ENCODE measurements around the gene DYNC2I2.

Gene DYNC2I2

DNA sequence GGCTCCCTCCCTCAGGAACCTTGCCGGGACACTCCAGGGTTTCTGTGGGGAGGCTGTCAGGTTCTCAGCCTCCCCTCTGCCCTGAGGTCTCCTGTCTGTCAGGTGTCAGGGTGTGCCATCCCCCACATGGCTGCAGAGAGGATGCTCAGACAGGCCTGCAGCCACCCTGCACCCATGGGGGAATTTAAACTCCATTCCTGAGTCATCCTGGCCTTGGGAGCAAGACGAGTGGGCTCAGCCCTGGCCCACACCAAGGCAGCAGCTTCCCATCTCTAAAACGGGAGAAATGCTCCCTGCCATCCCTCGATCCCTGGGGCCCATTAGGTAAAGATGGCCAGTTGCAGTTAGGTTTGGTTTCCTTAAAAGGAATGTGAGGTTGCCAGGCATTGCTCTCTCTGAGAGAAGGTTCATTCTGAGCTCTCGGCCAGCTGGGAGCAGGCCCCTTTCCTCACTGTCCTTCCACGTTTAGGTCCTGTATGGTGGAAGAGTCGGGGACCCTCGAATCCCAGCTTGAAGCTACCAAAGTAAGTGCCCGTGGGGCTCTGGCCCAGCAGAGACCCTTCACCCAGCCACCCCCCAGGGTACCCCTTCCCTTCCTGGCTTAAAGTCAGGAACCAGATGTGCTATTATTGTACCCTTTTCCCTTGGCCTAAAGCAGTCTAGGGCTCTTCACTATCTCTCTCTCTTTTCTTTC is 26.6 kb downstream of the DYNC2I2 start:
- Histone ChIP-seq H3K36me3 (ENCODE audit: control insufficient read depth, insufficient read depth, low read length) (peaks cover 79% of the 10 kb centered on the region), H3K4me3 (ENCODE audit: low read length) (no peak overlapping the region), H3K27ac (ENCODE audit: low read depth, low read length) (no peak overlapping the region), H3K9ac (ENCODE audit: low read length) (no peak overlapping the region), H3K4me1 (ENCODE audit: control insufficient read depth, insufficient read depth, low read length) (peaks cover 8% of the 10 kb centered on the region), H3K27me3 (ENCODE audit: control insufficient read depth, insufficient read depth, low read length) (no peaks in the 10 kb centered on the region)

DNA sequence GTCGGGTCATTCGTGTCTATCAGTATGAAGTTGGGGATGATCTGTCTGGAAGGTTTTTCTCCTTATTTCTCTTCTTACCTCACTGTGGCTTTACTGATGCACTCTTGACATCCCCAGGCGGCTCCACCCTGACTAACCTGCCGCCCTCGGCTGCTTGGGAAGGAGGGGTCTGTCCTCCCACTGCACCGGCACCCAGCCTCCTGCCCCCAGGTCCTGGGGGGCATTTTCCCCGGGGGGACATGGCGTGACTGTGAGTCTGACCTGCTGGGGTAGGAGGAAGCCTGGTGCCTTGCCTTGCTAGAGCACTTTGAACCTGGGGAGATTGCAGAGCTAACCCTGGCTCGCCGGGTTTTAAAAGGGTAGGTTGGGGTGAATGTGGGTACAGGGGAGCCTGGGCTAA is 27.5 kb downstream of the DYNC2I2 start:
- Histone ChIP-seq H3K27me3 (ENCODE audit: control insufficient read depth, insufficient read depth, low read length) (no peaks in the 10 kb centered on the region), H3K4me1 (ENCODE audit: control insufficient read depth, insufficient read depth, low read length) (peaks cover 4% of the 10 kb centered on the region), H3K4me3 (ENCODE audit: low read length) (no peak overlapping the region), H3K27ac (ENCODE audit: low read depth, low read length) (no peak overlapping the region), H3K9ac (ENCODE audit: low read length) (no peak overlapping the region), H3K36me3 (ENCODE audit: control insufficient read depth, insufficient read depth, low read length) (peaks cover 88% of the 10 kb centered on the region)

DNA sequence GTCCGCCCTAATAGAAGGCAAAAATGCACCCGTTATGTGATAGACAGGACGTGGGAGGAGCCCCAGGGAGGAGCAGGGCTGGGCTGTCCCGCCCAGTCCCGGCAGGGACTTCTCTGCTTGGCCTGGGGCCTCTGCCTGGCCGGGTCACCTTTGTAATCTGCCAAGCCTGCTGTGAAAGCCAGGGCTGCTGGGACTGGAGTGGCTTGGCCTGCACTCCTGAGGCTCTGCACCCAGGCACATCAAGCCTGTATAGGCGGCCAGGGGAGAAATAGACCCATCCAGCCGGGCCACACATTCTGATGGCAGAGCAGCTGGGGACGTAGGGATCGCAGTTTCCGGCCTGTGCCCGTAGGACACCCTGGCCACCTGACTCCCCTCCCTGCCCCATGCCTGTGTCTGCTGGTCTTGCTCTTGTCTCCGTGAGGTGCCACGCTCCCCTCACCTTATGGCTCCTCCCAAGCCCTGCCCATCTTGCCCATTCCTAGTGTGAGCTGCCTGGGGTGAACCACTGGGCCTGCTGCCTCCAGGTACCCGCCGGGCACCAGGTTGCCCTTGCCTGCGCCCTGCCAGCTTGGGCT is 28.1 kb downstream of the DYNC2I2 start:
- Histone ChIP-seq H3K9ac (ENCODE audit: low read length) (no peak overlapping the region), H3K27ac (ENCODE audit: low read depth, low read length) (no peak overlapping the region), H3K36me3 (ENCODE audit: control insufficient read depth, insufficient read depth, low read length) (peaks cover 85% of the 10 kb centered on the region), H3K4me1 (ENCODE audit: control insufficient read depth, insufficient read depth, low read length) (peaks cover 4% of the 10 kb centered on the region), H3K27me3 (ENCODE audit: control insufficient read depth, insufficient read depth, low read length) (no peaks in the 10 kb centered on the region), H3K4me3 (ENCODE audit: low read length) (no peak overlapping the region)

DNA sequence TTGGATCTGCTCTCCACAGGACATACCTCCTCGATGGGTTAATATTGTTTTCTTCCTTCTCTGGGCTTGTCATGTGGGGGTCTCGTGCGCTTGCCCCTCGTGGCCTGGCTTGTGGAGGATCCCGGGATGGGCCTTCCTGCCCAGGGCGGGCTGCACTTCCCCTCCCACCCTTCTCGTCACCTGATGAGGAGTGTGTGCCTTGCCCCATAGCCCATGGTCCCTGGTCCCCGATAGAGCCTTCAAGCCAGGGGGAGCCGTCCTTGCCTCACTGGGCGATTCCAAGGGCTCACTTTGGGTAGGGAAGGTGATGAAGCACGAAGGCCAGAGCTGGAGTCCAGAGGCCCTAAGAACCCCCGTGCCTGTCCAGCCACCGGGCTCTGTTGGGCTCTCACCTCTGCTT is 28.7 kb downstream of the DYNC2I2 start:
- no peak overlapping the region for H3K9ac ChIP-seq (ENCODE audit: low read length)
- no peaks in the 10 kb centered on the region for H3K27me3 ChIP-seq (ENCODE audit: control insufficient read depth, insufficient read depth, low read length)
- peaks cover 4% of the 10 kb centered on the region for H3K4me1 ChIP-seq (ENCODE audit: control insufficient read depth, insufficient read depth, low read length)
- H3K36me3 ChIP-seq (ENCODE audit: control insufficient read depth, insufficient read depth, low read length): peaks cover 79% of the 10 kb centered on the region
- H3K27ac ChIP-seq (ENCODE audit: low read depth, low read length): peak overlapping the region; percentile 24
- no peak overlapping the region for H3K4me3 ChIP-seq (ENCODE audit: low read length)

DNA sequence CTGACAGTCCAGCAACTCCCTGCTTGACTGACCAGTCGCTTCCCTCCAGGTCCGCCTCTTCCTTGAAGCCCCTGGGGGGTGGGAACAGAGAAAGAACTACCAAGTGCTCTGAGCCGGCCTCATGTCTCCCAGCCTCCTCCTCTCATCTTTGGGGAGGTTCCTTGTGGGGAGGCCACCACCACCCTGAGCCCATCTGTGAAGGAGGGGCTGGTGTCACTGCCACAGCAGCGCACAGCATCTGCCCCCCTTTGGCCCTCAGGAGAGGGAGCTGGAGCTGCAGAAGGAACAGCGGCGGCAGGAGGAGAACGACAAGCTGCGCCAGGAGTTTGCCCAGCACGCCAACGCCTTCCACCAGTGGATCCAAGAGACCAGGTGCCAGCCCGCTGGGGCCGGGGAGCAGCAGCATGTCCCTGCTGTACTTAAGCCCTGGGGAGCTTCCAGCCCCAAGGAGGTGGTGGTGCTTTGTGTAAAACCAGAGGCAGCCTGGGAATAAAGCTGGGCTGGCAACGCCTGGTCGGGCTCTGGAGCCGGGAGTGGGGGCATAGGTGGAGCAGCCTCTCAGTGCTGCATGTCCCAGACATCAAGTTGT is 29.4 kb downstream of the DYNC2I2 start:
- Histone ChIP-seq H3K4me3 (ENCODE audit: low read length) (no peak overlapping the region), H3K9ac (ENCODE audit: low read length) (no peak overlapping the region), H3K4me1 (ENCODE audit: control insufficient read depth, insufficient read depth, low read length) (peaks cover 4% of the 10 kb centered on the region), H3K27me3 (ENCODE audit: control insufficient read depth, insufficient read depth, low read length) (no peaks in the 10 kb centered on the region), H3K27ac (ENCODE audit: low read depth, low read length) (no peak overlapping the region), H3K36me3 (ENCODE audit: control insufficient read depth, insufficient read depth, low read length) (peaks cover 72% of the 10 kb centered on the region)

DNA sequence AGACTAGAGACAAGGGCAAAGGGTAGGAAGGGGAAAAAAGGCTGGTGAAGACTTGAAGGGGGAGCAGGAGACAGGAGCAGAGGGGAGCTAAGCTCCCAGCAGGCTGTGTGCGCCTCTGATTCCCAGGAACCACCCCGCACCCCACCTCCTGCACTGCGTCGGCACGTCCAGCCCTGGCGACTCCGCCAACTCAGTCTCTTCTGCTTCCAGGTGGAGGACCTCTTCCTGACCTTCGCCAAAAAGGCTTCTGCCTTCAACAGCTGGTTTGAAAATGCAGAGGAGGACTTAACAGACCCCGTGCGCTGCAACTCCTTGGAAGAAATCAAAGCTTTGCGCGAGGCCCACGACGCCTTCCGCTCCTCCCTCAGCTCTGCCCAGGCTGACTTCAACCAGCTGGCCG is 30.5 kb downstream of the DYNC2I2 start:
- Histone ChIP-seq H3K9ac (ENCODE audit: low read length) (no peak overlapping the region), H3K36me3 (ENCODE audit: control insufficient read depth, insufficient read depth, low read length) (peaks cover 69% of the 10 kb centered on the region), H3K27ac (ENCODE audit: low read depth, low read length) (no peak overlapping the region), H3K27me3 (ENCODE audit: control insufficient read depth, insufficient read depth, low read length) (no peaks in the 10 kb centered on the region), H3K4me3 (ENCODE audit: low read length) (no peak overlapping the region), H3K4me1 (ENCODE audit: control insufficient read depth, insufficient read depth, low read length) (peaks cover 4% of the 10 kb centered on the region)

DNA sequence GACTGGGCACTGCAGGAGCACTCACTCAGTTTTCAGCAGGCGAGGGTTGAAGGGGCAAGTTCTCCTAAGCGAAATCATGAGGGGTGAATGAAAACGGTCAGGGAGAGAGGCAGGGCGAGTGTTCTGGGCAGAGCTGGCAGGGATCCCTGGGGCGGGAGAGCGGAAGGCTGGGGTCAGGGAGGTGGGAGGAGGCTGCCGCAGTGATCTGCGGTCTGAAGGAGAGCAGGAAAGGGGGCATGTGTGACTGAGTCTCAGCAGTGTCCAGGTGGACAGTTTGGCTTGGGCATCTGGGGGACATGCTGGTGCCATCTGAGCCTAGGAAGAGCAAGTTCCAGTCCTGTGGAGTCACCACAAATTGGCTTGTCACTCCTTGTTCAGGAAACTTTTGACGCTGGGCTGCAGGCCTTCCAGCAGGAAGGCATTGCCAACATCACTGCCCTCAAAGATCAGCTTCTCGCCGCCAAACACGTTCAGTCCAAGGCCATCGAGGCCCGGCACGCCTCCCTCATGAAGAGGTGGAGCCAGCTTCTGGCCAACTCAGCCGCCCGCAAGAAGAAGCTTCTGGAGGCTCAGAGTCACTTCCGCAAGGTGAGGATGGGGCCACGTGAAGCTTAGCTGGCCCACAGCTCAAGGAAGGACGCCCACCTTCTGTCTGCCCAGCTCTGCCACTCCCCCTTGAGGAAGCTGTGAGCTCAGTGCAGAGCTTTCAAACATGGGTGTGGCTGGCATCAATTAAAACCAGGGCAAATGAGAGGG is 31.1 kb downstream of the DYNC2I2 start:
- Histone ChIP-seq H3K9ac (ENCODE audit: low read length) (no peak overlapping the region), H3K4me1 (ENCODE audit: control insufficient read depth, insufficient read depth, low read length) (peaks cover 4% of the 10 kb centered on the region), H3K36me3 (ENCODE audit: control insufficient read depth, insufficient read depth, low read length) (peaks cover 75% of the 10 kb centered on the region), H3K27me3 (ENCODE audit: control insufficient read depth, insufficient read depth, low read length) (no peaks in the 10 kb centered on the region), H3K4me3 (ENCODE audit: low read length) (no peak overlapping the region), H3K27ac (ENCODE audit: low read depth, low read length) (no peak overlapping the region)

DNA sequence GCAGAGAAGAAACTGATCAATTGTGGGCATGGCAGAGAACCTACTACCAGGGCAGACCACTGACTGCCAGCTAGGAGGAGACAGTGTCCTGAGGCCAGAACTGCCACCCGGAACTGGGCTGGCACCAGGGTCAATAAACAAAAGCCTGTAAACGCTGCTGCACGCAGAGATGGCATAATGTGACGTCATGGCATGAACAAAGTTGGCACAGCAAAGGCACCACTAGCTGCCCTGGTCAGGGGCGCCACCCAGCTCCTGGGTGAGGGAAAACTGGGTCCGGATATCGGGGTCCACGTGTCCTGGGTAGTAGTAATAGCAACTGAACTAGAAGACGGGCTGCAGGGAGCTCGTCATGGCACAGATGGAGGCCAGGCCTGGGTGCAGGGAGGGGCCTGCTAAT is 32.1 kb downstream of the DYNC2I2 start:
- no peak overlapping the region for H3K9ac ChIP-seq (ENCODE audit: low read length)
- H3K4me3 ChIP-seq (ENCODE audit: low read length): no peak overlapping the region
- H3K27ac ChIP-seq (ENCODE audit: low read depth, low read length): no peak overlapping the region
- no peaks in the 10 kb centered on the region for H3K27me3 ChIP-seq (ENCODE audit: control insufficient read depth, insufficient read depth, low read length)
- H3K4me1 ChIP-seq (ENCODE audit: control insufficient read depth, insufficient read depth, low read length): peaks cover 4% of the 10 kb centered on the region
- peaks cover 76% of the 10 kb centered on the region for H3K36me3 ChIP-seq (ENCODE audit: control insufficient read depth, insufficient read depth, low read length)

DNA sequence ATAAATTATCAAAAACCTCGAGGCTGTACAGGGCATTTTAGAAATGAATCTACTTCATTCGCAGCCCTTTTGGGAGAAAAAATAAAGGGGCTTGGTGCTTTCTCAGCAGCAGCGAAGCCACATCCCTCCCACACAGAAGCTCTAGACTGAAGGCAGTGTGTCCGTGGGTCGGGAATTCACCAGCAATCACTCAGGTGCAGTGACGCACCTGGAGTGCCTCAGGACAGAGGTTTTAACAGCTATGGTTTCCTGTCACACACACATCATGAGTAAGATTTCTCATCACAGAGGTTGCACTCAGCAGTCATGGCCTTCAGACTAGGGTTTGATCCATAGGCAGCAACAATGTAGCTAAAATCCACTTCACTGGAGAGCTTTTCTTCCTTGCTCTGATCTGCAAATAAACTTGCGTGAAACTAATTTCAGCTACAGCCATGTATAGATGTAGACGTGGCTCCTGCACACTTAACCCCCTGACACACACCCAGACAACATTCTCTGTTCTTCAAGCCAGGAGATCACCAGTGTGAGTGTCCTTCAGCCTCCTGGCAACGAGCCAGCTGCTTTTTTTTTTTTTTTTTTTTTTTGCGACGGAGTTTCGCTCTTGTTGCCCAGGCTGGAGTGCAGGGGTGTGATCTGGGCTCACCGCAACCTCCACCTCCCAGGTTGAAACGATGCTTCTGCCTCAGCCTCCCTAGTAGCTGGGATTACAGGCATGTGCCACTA is 34.8 kb downstream of the DYNC2I2 start:
- Histone ChIP-seq H3K9ac (ENCODE audit: low read length) (no peak overlapping the region), H3K4me3 (ENCODE audit: low read length) (no peak overlapping the region), H3K4me1 (ENCODE audit: control insufficient read depth, insufficient read depth, low read length) (no peaks in the 10 kb centered on the region), H3K27ac (ENCODE audit: low read depth, low read length) (no peak overlapping the region), H3K27me3 (ENCODE audit: control insufficient read depth, insufficient read depth, low read length) (no peaks in the 10 kb centered on the region), H3K36me3 (ENCODE audit: control insufficient read depth, insufficient read depth, low read length) (peaks cover 74% of the 10 kb centered on the region)

DNA sequence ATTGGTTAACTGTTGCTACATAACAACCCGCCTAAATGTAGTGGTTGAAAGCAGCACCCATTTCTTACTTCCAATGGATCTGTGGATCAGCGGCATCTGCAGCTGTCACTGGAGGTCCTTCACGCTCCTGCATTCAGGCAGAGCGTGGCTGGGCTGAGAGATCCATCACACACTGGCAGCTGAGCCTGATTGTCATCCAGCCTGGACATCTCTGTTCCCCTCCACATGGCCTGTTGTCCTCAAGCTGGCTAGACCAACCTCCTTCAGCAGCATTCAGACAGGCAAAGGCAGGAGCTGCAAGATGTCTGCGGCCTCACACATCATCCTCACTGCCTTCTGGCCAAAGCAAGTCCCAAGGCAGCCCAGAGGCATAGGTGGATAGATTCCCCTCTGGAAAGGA is 36.9 kb downstream of the DYNC2I2 start:
- H3K9ac ChIP-seq (ENCODE audit: low read length): no peak overlapping the region
- H3K27ac ChIP-seq (ENCODE audit: low read depth, low read length): no peak overlapping the region
- H3K4me1 ChIP-seq (ENCODE audit: control insufficient read depth, insufficient read depth, low read length): no peaks in the 10 kb centered on the region
- no peaks in the 10 kb centered on the region for H3K27me3 ChIP-seq (ENCODE audit: control insufficient read depth, insufficient read depth, low read length)
- H3K4me3 ChIP-seq (ENCODE audit: low read length): no peak overlapping the region
- H3K36me3 ChIP-seq (ENCODE audit: control insufficient read depth, insufficient read depth, low read length): peaks cover 66% of the 10 kb centered on the region

DNA sequence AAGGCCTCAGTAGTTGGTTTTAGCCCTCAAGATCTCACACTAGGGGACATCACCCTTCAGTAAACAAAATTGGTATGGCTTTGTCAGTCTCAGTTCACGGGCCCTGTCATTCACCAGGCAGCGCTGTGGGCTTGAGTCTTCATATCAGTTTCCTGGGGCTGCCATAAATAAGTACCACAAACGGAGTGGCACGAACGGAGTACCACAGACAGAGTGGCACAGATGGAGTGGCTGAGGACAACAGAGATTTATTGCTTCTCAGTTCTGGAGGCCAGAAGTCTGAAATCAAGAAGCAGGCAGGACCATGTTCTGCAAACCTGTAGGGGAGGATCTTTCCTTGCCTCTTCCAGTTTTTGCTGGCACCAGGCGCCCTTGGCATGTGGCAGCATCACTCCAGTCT is 37.5 kb downstream of the DYNC2I2 start:
- Histone ChIP-seq H3K4me1 (ENCODE audit: control insufficient read depth, insufficient read depth, low read length) (no peaks in the 10 kb centered on the region), H3K36me3 (ENCODE audit: control insufficient read depth, insufficient read depth, low read length) (peaks cover 60% of the 10 kb centered on the region), H3K27me3 (ENCODE audit: control insufficient read depth, insufficient read depth, low read length) (no peaks in the 10 kb centered on the region), H3K9ac (ENCODE audit: low read length) (no peak overlapping the region), H3K27ac (ENCODE audit: low read depth, low read length) (no peak overlapping the region), H3K4me3 (ENCODE audit: low read length) (no peak overlapping the region)

DNA sequence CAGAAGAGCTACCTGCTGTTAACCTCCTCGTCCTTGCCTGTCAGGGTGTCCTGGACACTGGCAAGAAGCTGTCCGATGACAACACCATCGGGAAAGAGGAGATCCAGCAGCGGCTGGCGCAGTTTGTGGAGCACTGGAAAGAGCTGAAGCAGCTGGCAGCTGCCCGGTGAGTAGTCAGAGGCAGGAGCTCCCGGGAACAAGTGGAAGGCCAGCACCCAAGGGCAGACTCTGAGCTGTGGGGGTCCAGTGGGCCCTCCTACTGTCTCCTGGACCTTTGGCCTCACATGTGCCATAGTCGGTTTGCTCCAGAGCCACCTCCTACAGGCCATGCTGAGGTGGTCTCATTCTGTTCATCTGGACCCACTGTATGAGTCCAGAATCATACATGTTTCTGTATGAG is 38.7 kb downstream of the DYNC2I2 start:
- H3K9ac ChIP-seq (ENCODE audit: low read length): no peak overlapping the region
- no peak overlapping the region for H3K27ac ChIP-seq (ENCODE audit: low read depth, low read length)
- no peaks in the 10 kb centered on the region for H3K4me1 ChIP-seq (ENCODE audit: control insufficient read depth, insufficient read depth, low read length)
- peaks cover 64% of the 10 kb centered on the region for H3K36me3 ChIP-seq (ENCODE audit: control insufficient read depth, insufficient read depth, low read length)
- H3K27me3 ChIP-seq (ENCODE audit: control insufficient read depth, insufficient read depth, low read length): no peaks in the 10 kb centered on the region
- no peak overlapping the region for H3K4me3 ChIP-seq (ENCODE audit: low read length)

Data from rectal smooth muscle tissue (tissue), 1 donor.